K562 (cell line): ENCODE results near the gene AFG1L. TPM values are rescaled to one million over a fixed set of nuclear protein-coding genes. Genes with fewer than 3 reads are reported as not detected.

Source experiments
- ATAC-seq: fragments of 200-7000 bp; cut with Tn5 transposase; 3 replicates; pipeline ENCODE4 v1.9.1; 2020; ENCODE audit warnings: moderate library complexity
- BruUV-seq: library from RNA; stranded (reverse); fragments of 400-500 nt; replicated peaks from 2 replicates; lab custom pipeline; 2021; lab: Mats Ljungman, UMichigan
- CTCF ChIA-PET: fragments of 300-600 bp; formaldehyde crosslinking; extraction: SDS; loops from one replicate; lab custom pipeline; 2021; ENCODE audit warnings: low intra/inter-chr PET ratio; lab: Yijun Ruan, JAX
- POLR2A ChIA-PET: fragments of 300-600, 350-650 bp; sonication (Branson Sonifier 250); formaldehyde crosslinking; extraction: SDS; loops from one replicate; lab custom pipeline; 2021; ENCODE audit warnings: antibody characterized with exemption, inconsistent platforms; lab: Yijun Ruan, JAX
- DNase-seq, 4 experiments: peaks; one replicate each; pipeline versions ENCODE4 v3.0.0 to v3.0.0-alpha.2; 2011 to 2018; ENCODE audit warnings: low spot score in 3 of 4, mixed read lengths in 3 of 4; ENCODE audit errors: extremely low read depth in 1 of 4
- FAIRE-seq: peaks from 2 replicates; lab custom pipeline; 2011; peaks lifted over from hg19 to GRCh38; lab: Jason Lieb, UNC
- H2AFZ ChIP-seq: 2 replicates; pipeline ENCODE4 v1.6.0; 2011; ENCODE audit warnings: low read depth, low read length, control low read depth, inconsistent platforms
- H3K27ac ChIP-seq: fragments of 200-600 bp; 3 replicates; pipeline ENCODE4 v1.8.0; 2011; ENCODE audit warnings: low read depth, mild to moderate bottlenecking, control low read depth, inconsistent platforms, low read length, moderate library complexity, mixed read lengths; ENCODE audit errors: extremely low read depth
- H3K27me3 ChIP-seq, 2 experiments: fragments of 300-600 bp in 1 of 2; 2 replicates in 1 of 2; 3 replicates in 1 of 2; pipeline versions ENCODE4 v1.6.0 to v1.8.0; 2011; ENCODE audit warnings: inconsistent platforms in 2 of 2, low read length in 2 of 2, mild to moderate bottlenecking in 1 of 2, mixed read lengths in 1 of 2, moderate library complexity in 1 of 2; ENCODE audit not compliant: control insufficient read depth in 2 of 2, insufficient read depth in 2 of 2
- H3K36me3 ChIP-seq: fragments of 300-600 bp; 3 replicates; pipeline ENCODE4 v1.8.0; 2011; ENCODE audit warnings: mild to moderate bottlenecking, low read length, inconsistent platforms; ENCODE audit not compliant: control insufficient read depth, insufficient read depth
- H3K4me1 ChIP-seq, 2 experiments: fragments of 200-600 bp in 1 of 2; replicated peaks in 1 of 2; 2 replicates in 1 of 2; 3 replicates in 1 of 2; pipeline versions ENCODE4 v1.5.1 to v1.8.0; 2011; ENCODE audit warnings: inconsistent platforms in 2 of 2, low read length in 2 of 2, mild to moderate bottlenecking in 1 of 2, mixed read lengths in 1 of 2, moderate library complexity in 1 of 2; ENCODE audit not compliant: control insufficient read depth in 2 of 2, insufficient read depth in 2 of 2
- H3K4me2 ChIP-seq: 2 replicates; pipeline ENCODE4 v1.6.1; 2011; ENCODE audit warnings: low read length, control low read depth, inconsistent platforms, mixed read lengths; ENCODE audit not compliant: insufficient read depth
- H3K4me3 ChIP-seq: fragments of 200-600 bp; sonication (generic), shearing (Covaris generic); 2 replicates; pipeline ENCODE4 v1.5.1; 2016; ENCODE audit warnings: control low read depth, inconsistent platforms
- H3K79me2 ChIP-seq: fragments of 200-600 bp; 3 replicates; pipeline ENCODE4 v1.8.0; 2011; ENCODE audit warnings: low read length, inconsistent platforms; ENCODE audit not compliant: control insufficient read depth, insufficient read depth
- H3K9ac ChIP-seq, 2 experiments: 2 replicates each; pipeline versions ENCODE4 v1.6.0 to v1.6.1; 2011; ENCODE audit warnings: low read depth in 2 of 2, low read length in 2 of 2, control low read depth in 1 of 2, inconsistent platforms in 1 of 2, mild to moderate bottlenecking in 1 of 2, mixed read lengths in 1 of 2; ENCODE audit not compliant: insufficient read depth in 1 of 2
- H3K9me1 ChIP-seq: one replicate; pipeline ENCODE4 v1.6.0; 2011; ENCODE audit warnings: inconsistent platforms, mild to moderate bottlenecking, low read length, moderate library complexity; ENCODE audit not compliant: control insufficient read depth, insufficient read depth
- H3K9me3 ChIP-seq: replicated peaks from 2 replicates; pipeline ENCODE4 v1.5.1; 2011; ENCODE audit warnings: low read depth, low read length, inconsistent platforms; ENCODE audit not compliant: control insufficient read depth, insufficient read depth
- H4K20me1 ChIP-seq: replicated peaks from 2 replicates; pipeline ENCODE4 v1.6.1; 2011; ENCODE audit warnings: low read length, inconsistent platforms, mixed read lengths; ENCODE audit not compliant: control insufficient read depth, insufficient read depth
- BRF1 ChIP-seq: IDR thresholded peaks from 3 replicates; pipeline ENCODE4 v1.6.1; 2011; ENCODE audit warnings: borderline replicate concordance, mild to moderate bottlenecking; ENCODE audit not compliant: insufficient read length; ENCODE audit errors: extremely low read depth
- CBX1 ChIP-seq: sonication (generic); IDR thresholded peaks from 2 replicates; pipeline ENCODE4 v1.6.1; 2016; ENCODE audit warnings: antibody characterized with exemption, low read depth, mild to moderate bottlenecking
- ELF1 ChIP-seq: fragments of 200-800 bp; sonication (Bioruptor generic); IDR thresholded peaks from 2 replicates; pipeline ENCODE4 v1.6.1; 2016; ENCODE audit warnings: missing genetic modification characterization, missing compliant biosample characterization
- KHSRP ChIP-seq: fragments of 450-650 bp; IDR thresholded peaks from 2 replicates; pipeline ENCODE4 v1.6.1; 2017
- RBM15 ChIP-seq: fragments of 200-400 bp; formaldehyde crosslinking; IDR thresholded peaks from 2 replicates; pipeline ENCODE4 v1.6.1; 2018; ENCODE audit warnings: mild to moderate bottlenecking, low read length, moderate library complexity; ENCODE audit not compliant: insufficient read depth
- SAP30 ChIP-seq: fragments of 200-600 bp; sonication (generic); IDR thresholded peaks from 2 replicates; pipeline ENCODE4 v1.6.1; 2012; ENCODE audit warnings: borderline replicate concordance, low read depth, mild to moderate bottlenecking, moderate library complexity, low read length, control low read depth, inconsistent platforms; ENCODE audit not compliant: insufficient read depth, poor library complexity, severe bottlenecking
- ZBTB34 ChIP-seq: fragments of 250-450 bp; sonication (Bioruptor Pico); IDR thresholded peaks from 2 replicates; pipeline ENCODE4 v1.8.0; 2021; ENCODE audit warnings: mild to moderate bottlenecking, moderate library complexity
- ZNF395 ChIP-seq: fragments of 200-800 bp; sonication (Bioruptor generic); IDR thresholded peaks from 2 replicates; pipeline ENCODE4 v1.6.1; 2017; ENCODE audit warnings: missing genetic modification characterization, missing compliant biosample characterization
- WGBS: fragments of 100-300 bp; shearing (Covaris generic); methylation state at CpG from one replicate; pipeline ENCODE4 v1.1.6; 2016; ENCODE audit warnings: low coverage, mixed read lengths; ENCODE audit not compliant: insufficient coverage; ENCODE audit errors: missing lambda C conversion rate; 5-methylcytosine and 5-hydroxymethylcytosine counted together
- in situ Hi-C: fragments of 300-500 bp; cut with MboI; formaldehyde crosslinking; loops from 4 replicates; pipeline ENCODE4 v1.15.0; 2018; ENCODE audit warnings: inconsistent platforms, mixed read lengths
- intact Hi-C: fragments of 100-400 bp; cut with micrococcal nuclease; formaldehyde crosslinking; loops from 2 replicates; pipeline ENCODE4 v1.14.2; 2022
- polyA plus RNA-seq, 8 experiments: library from polyadenylated mRNA; depleted of rRNA in 4 of 8; stranded (reverse) in 5 of 8; unstranded in 3 of 8; fragments of >200 nt; fragmentation: Nextera tagmentation in 2 of 8; fragmentation: Illumina TruSeq in 1 of 8; extraction: Ambion mirVana in 2 of 8; extraction: Trizol in 1 of 8; gene quantifications; 2 replicates each; pipeline versions ENCODE4 v1.2.1 to v1.2.3, GENCODE V29; 2011 to 2014; ENCODE audit warnings: inconsistent platforms in 1 of 8, missing spikeins in 1 of 8
- total RNA-seq, 7 experiments: library from RNA; depleted of rRNA in 6 of 7; stranded (reverse); fragments of >200 nt in 6 of 7; fragmentation: Illumina TruSeq in 2 of 7; extraction: Trizol in 2 of 7; gene quantifications; 2 replicates each; pipeline versions ENCODE4 v1.2.1 to v1.2.3, GENCODE V29; 2011 to 2021; ENCODE audit warnings: low replicate concordance in 1 of 7
- TF ChIP-seq, protein P1 (sequence below): fragments of 250-450 bp; sonication (Bioruptor Pico); IDR thresholded peaks from 2 replicates; pipeline ENCODE4 v1.5.0; 2022; ENCODE audit warnings: mild to moderate bottlenecking

Gene AFG1L
- total and polyA plus RNA-seq, 9 of the 15 experiments (the other 6 are each of a cell fraction or from before 2014, with no cell fraction given): 2.2 to 15.5 (median 5.8) TPM

- no peak for TF ChIP-seq ZNF395
- no peak for TF ChIP-seq SAP30
Observed at GRCh38 chr6:108337721-108338120, 42.9 kb downstream of the AFG1L start (continued).

GRCh38 chr6:108341372-108341771 lies 46.5 kb downstream of the AFG1L start:
- BruUV-seq: no TSS peak

More at GRCh38 chr6:108341372-108341771, 46.5 kb downstream of the AFG1L start:
- Histone ChIP-seq H3K4me3 (no peak overlapping the region), H3K9me1 (no peaks in the 10 kb centered on the region), H3K79me2 (no peaks in the 10 kb centered on the region), H2AFZ (no peak overlapping the region), H3K9me3 (no peaks in the 10 kb centered on the region), H3K9ac (no peak overlapping the region), H3K4me2 (no peak overlapping the region), H4K20me1 (no peaks in the 10 kb centered on the region; the same call in 1 of the 2 replicates), H3K36me3 (no peaks in the 10 kb centered on the region), H3K27ac (no peak overlapping the region), H3K27me3 (no peaks in the 10 kb centered on the region), H3K4me1 (no peaks in the 10 kb centered on the region)
- no peak for TF ChIP-seq KHSRP
- TF ChIP-seq, protein P1, sequence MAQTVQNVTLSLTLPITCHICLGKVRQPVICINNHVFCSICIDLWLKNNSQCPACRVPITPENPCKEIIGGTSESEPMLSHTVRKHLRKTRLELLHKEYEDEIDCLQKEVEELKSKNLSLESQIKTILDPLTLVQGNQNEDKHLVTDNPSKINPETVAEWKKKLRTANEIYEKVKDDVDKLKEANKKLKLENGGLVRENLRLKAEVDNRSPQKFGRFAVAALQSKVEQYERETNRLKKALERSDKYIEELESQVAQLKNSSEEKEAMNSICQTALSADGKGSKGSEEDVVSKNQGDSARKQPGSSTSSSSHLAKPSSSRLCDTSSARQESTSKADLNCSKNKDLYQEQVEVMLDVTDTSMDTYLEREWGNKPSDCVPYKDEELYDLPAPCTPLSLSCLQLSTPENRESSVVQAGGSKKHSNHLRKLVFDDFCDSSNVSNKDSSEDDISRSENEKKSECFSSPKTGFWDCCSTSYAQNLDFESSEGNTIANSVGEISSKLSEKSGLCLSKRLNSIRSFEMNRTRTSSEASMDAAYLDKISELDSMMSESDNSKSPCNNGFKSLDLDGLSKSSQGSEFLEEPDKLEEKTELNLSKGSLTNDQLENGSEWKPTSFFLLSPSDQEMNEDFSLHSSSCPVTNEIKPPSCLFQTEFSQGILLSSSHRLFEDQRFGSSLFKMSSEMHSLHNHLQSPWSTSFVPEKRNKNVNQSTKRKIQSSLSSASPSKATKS (CRISPR knock-in tag): no peak
- no peak for TF ChIP-seq ELF1 (tag)
- TF ChIP-seq BRF1: no peak
- no peak for TF ChIP-seq ZBTB34 (CRISPR knock-in tag)
- no peak for TF ChIP-seq RBM15
- no peak for TF ChIP-seq CBX1
- DNase-seq (no peak), FAIRE-seq (no peak), ATAC-seq (no peak)
- ChIA-PET POLR2A (no interaction called here), CTCF (no interaction called here)
- intact Hi-C loops: no loop called here
- in situ Hi-C loops: no loop called here
- 44% methylated on average over 2 of the region's 2 CpGs for WGBS
